Measurements from ENCODE around the gene MAB21L4. TPM values are rescaled to one million over a fixed set of nuclear protein-coding genes. Genes with fewer than 3 reads are reported as not detected.

MAB21L4 gene
- total RNA-seq, 1 experiment from 2014 or later: not detected

DNA sequence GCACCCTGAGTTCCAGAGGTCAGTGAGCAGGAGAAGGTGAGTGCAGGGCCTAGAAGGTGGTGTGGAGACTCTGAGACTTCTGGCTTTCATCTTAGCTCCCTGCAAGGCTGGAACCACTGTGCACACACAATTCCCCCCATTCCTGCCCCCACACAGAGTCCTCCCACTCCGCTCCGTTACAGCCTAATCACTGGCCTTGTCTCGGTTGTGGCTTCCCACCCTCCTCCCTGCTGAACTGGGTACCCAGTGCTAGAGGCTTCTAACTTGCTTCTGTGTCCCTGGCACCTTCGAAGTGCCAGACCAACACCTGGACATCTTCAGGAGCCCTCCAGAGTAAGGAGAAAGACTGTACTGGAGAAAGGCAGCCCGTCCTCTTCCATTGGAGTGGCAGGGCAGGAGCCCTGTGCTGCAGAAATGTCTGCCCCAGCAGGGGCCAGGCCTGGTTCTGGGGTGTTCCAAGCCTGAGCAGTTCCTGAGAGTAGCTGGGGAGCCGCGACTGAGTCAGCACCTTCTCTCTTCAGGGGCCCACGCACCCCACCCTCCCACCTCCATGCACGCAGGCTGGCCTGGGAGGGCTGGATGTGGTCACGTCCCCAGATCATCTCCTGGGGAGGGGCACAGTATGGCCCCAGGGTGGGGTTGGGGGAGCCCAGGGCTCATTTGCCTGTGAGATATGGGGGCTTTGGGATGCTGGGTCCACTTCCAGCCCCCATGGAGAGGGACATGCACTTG, 33.6 kb upstream of the MAB21L4 start:
- Histone ChIP-seq H3K9ac (ENCODE audit: low read length) (no peak overlapping the region), H3K36me3 (ENCODE audit: control insufficient read depth in 1 of 2, insufficient read depth in 2 of 2, low read length in 2 of 2) (no peaks in the 10 kb centered on the region), H3K4me1 (ENCODE audit: control insufficient read depth in 1 of 2, insufficient read depth in 2 of 2, low read length in 2 of 2) (no peaks in the 10 kb centered on the region), H3K79me2 (ENCODE audit: insufficient read depth, low read length) (no peaks in the 10 kb centered on the region), H3K9me3 (ENCODE audit: control insufficient read depth in 1 of 2, insufficient read depth in 1 of 2, low read depth in 1 of 2, low read length in 2 of 2) (no peaks in the 10 kb centered on the region), H4K20me1 (ENCODE audit: insufficient read depth) (no peaks in the 10 kb centered on the region), H3K27me3 (ENCODE audit: insufficient read depth, low read length) (no peaks in the 10 kb centered on the region), H3K9me2 (ENCODE audit: insufficient read depth) (no peaks in the 10 kb centered on the region), H3K4me3 (replicated peaks in 1 of 2; ENCODE audit: low read depth in 1 of 2, low read length in 2 of 2) (no peak overlapping the region), H3K4me2 (ENCODE audit: low read length) (no peak overlapping the region), H2AFZ (ENCODE audit: low read depth, low read length, poor library complexity, severe bottlenecking) (no peak overlapping the region), H3K27ac (ENCODE audit: low read depth, low read length) (no peak overlapping the region)
- no peak for ATAC-seq
- TF ChIP-seq SP1 (IDR thresholded peaks at IDR 0.05; ENCODE audit: low read depth): no peak
- no peak for TF ChIP-seq ZFX (IDR thresholded peaks at IDR 0.05)
- no peak for TF ChIP-seq YY1 (IDR thresholded peaks at IDR 0.05; ENCODE audit: extremely low read depth, insufficient replicate concordance, low read depth, low read length)
- TF ChIP-seq POLR2A (IDR thresholded peaks at IDR 0.05; ENCODE audit: borderline replicate concordance, extremely low read depth, insufficient read depth, insufficient read length): no peak
- TF ChIP-seq SRF (IDR thresholded peaks at IDR 0.05; ENCODE audit: low read depth): no peak
- TF ChIP-seq, protein P1, sequence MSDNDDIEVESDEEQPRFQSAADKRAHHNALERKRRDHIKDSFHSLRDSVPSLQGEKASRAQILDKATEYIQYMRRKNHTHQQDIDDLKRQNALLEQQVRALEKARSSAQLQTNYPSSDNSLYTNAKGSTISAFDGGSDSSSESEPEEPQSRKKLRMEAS (IDR thresholded peaks at IDR 0.05): no peak
- intact Hi-C loops (cut with micrococcal nuclease): no loop called here
- POLR2A ChIA-PET: no interaction called here
- RAD21 ChIA-PET (ENCODE audit: low non-redundant PET in 1 of 2, low total read pairs in 2 of 2, uncharacterized antibody in 2 of 2, unreplicated experiment in 2 of 2): no interaction called here
- CTCF ChIA-PET: no interaction called here
- DNase-seq (ENCODE audit: low read depth, low spot score): no peak
- BruUV-seq (replicated peaks): no TSS peak

DNA sequence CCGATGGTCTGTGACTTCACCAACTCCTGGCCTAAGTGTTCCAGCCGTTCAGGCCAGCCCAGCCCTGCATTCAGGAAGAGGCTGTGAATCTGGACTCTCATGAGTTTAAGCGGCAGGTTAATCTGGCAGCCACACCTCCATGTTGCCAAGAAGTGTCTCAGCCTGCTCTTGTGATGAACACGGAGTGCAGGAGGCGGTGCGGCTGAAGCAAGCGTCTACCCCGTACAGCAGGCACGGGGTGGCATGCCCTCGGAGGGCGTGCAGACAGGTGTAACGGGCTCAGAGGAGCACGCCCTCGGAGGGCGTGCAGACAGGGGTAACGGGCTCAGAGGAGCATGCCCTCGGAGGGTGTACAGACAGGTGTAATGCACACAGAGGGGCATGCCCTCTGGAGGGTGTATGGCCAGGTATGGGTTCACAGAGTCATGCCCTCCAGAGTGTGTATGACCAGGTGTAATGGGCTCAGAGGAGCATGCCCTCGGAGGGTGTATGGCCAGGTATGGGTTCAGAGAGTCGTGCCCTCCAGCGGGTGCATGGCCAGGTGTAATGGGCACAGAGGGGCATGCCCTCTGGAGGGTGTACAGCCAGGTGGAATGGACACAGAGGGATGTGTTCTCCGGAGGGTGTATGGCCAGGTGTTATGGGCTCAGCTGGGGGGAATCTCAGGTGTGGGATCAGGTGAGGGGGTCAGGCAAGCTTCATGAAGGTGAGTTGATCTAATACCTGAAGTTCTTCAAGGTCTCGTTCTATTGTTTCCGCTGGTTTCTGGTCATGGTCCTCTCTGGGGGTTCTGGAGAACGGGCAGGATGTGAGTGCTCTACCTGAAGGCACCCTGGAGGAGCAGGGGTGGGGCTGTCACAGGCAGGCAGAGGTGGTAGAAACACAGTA, 32.8 kb upstream of the MAB21L4 start:
- H3K9me3 ChIP-seq (ENCODE audit: control insufficient read depth in 1 of 2, insufficient read depth in 1 of 2, low read depth in 1 of 2, low read length in 2 of 2): no peaks in the 10 kb centered on the region

More for the DNA sequence above, 32.8 kb upstream of the MAB21L4 start:
- H3K4me1 ChIP-seq (ENCODE audit: control insufficient read depth in 1 of 2, insufficient read depth in 2 of 2, low read length in 2 of 2): no peaks in the 10 kb centered on the region
- no peak for DNase-seq (ENCODE audit: low read depth, low spot score)
- ChIA-PET POLR2A (no interaction called here), CTCF (no interaction called here), RAD21 (ENCODE audit: low non-redundant PET in 1 of 2, low total read pairs in 2 of 2, uncharacterized antibody in 2 of 2, unreplicated experiment in 2 of 2) (no interaction called here)
- TF ChIP-seq, protein P2, sequence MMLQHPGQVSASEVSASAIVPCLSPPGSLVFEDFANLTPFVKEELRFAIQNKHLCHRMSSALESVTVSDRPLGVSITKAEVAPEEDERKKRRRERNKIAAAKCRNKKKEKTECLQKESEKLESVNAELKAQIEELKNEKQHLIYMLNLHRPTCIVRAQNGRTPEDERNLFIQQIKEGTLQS (IDR thresholded peaks at IDR 0.05): no peak
- no peak overlapping the region for H3K4me3 ChIP-seq (replicated peaks in 1 of 2; ENCODE audit: low read depth in 1 of 2, low read length in 2 of 2)
- no peak overlapping the region for H3K27ac ChIP-seq (ENCODE audit: low read depth, low read length)
- no peaks in the 10 kb centered on the region for H3K36me3 ChIP-seq (ENCODE audit: control insufficient read depth in 1 of 2, insufficient read depth in 2 of 2, low read length in 2 of 2)
- no peaks in the 10 kb centered on the region for H4K20me1 ChIP-seq (ENCODE audit: insufficient read depth)
- no TSS peak for BruUV-seq (replicated peaks)
- ATAC-seq: no peak
- H3K9me2 ChIP-seq (ENCODE audit: insufficient read depth): no peaks in the 10 kb centered on the region
- no peak overlapping the region for H3K9ac ChIP-seq (ENCODE audit: low read length)
- H3K4me2 ChIP-seq (ENCODE audit: low read length): no peak overlapping the region
- no peaks in the 10 kb centered on the region for H3K27me3 ChIP-seq (ENCODE audit: insufficient read depth, low read length)
- no peak overlapping the region for H2AFZ ChIP-seq (ENCODE audit: low read depth, low read length, poor library complexity, severe bottlenecking)
- H3K79me2 ChIP-seq (ENCODE audit: insufficient read depth, low read length): no peaks in the 10 kb centered on the region
- intact Hi-C loops (cut with micrococcal nuclease): no loop called here
